CD4-positive, alpha-beta T cell treated with Interleukin-4 for 4 hours (primary cell): ENCODE results near the gene CENPM.
A peak's percentile ranks its signal among the peaks of the same experiment; 100 is the strongest.

Source experiments
- DNase-seq: peaks from one replicate; pipeline ENCODE4 v3.0.0-alpha.2; 2020

Gene CENPM

DNA sequence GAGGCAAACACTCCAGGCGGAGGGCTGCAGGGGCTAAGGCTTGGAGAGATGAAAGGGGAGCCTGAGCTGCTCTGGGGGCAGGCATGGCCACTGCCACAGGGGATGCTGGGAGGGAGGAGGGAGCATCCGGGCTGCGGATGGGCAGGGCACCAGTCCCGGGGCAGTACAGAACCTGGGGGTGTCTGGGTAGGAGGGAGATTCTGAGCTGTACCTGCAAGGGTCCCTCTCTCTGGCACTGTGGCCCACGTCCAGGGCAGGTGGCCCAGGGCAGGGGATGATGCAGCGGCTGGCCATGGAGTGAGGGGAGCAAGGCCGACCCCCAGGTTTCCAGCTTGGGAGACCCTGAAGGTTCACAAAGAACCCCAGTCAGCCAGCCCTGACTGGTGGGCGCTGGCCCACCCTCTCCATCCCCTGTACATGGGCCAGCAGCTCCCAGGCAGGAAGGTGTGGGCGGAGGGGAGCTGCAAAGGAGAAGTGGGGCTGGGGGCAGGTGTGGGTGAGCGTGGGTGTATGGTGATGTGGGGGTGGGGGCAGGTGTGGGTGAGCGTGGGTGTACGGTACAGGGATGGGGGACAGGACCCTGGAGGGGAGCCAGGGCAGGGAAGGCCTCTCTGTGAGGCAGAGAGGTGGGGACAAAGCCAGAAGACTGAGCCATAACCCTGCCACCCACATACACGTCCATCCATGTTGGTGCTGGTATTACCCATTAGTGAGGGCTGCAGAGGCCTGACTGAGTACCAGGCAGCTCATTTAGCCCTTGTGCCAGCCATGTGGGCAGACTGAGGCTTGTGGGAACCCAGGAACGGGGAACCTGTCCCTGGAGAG lies 18.1 kb downstream of the CENPM start:
- DNase-seq = no peak

DNA sequence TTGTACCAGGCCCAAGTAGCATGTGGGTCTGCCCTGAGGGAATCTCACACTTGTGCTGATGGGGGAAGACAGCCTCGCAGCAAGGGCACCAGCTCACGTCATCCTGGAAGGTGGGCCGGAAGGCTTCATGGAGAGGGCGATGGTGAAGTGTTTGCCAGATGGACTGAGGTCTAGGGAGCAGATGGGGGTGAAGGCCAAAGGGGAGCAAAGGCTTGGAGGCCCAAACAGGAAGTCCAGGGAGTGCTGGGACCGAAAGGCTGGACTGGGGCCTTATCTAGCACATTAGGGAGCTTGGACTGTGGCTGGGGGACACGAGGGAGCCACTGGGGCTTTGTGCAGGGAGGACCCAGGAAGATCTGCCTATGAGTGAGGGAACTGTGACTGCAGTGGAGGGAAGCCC lies 19.1 kb downstream of the CENPM start:
- DNase-seq = no peak

DNA sequence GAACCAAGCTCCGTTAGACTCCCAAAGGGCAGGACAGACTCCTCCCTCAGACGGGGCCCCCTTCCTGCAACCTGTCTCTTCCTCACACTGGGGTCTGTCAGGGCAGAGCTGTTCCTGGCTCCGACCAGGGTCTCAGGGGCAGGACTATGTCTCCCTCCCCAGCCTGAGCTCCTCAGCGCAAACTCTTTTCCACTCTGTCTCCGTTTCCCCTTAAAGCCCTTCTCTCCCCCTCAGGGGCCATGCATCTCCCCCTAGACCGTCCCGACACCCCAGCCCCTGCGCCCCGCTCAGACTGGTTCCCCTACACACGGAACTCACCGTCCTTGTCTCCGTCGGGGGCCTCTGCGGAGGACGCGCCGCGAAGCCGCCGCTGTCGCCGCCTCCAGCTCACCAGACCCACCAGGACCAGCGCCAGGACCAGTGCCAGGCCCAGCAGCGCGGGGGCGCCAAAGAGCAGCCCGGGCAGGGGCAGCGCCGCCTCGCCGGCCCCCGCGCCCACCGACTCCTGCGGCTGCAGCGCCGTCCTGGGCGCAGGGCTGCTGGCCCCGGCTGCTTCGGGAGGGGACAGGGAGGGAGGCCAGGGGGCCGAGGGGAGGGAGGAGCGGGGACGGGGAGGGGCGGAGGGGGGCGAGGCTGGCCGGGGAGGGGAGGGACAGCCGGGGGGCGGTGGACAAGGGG lies 21.0 kb downstream of the CENPM start:
- DNase-seq = peak; percentile 64

DNA sequence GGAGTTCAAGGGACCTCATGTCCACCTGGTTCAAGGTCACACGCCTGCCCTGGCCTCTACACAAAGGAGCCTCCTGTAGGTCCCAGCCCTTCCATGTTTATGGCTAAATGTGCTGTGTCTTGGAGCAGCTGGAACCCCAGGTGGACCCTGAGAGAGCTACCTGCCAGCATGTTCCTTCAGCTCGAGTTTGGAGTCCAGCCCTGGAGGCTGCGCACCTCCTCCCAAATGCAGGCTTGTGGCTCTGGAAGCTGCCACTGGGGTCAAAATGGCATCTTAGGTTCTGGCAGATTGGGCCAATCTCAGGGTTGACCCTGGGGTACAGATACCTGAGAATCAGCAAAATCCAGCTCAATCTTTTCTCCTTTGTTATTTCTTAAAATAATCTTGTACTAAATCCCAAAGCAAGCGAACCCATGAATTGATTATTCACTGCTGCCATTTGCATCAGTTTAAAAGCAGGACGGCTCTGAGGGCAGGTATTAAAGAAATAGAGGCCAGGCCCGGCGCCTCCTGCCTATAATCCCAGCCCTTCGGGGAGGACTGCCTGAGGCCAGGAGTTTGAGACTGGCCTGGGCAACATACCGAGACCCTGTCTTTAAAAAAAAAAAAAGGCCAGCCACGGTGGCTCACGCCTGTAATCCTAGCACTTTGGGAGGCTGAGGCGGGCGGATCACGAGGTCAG lies 23.2 kb downstream of the CENPM start:
- DNase-seq = no peak

DNA sequence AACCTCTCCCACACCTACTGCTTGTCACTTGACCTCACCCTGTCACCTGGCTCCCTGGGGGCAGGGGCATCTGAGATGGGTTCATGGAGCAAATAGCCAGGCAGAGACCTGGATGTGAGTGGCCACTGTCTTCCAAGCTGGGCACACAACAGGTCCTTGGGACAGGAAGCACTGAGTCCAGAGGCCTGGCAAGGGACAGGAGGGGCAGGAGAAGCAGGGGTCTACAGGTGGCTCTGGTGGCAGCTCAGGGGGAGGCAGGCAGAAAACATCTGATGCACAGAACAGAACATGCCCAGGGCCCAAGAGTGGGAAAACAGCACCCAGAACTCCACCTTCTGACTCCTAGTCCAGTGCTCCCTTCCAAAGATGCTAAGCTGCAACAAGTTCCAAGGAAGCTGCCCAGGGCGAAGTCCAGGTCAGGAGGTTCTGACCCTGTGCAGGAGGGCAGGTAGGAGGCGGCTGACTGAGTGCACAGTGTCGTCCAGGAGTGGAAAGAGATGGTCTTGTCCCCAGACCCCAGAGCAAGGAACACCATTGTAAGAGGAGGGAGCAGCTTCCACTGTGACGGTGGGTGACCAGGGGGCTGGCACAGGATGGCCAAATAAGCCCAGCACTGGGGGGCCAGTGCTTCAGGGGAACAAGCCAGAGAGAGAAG lies 23.9 kb downstream of the CENPM start:
- DNase-seq = no peak

DNA sequence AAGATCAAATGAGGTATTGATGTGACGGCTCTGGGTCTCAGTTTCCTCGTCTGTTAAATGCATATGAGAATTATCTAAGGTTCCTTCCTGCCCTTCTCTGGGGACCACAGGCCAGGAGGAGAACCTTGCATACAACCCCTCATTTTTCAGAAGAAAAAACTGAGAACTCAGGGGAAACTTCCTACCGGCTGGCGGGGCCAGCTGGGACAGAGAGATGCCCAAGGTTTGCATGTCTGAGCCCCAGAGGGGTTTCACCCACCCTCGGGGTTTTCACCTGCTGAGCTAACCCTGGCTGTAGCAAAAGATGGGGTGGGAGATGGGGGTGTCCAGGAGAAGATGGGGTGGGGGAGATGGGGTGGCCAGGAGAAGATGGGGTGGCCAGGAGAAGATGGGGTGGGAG lies 24.6 kb downstream of the CENPM start:
- no peak for DNase-seq

DNA sequence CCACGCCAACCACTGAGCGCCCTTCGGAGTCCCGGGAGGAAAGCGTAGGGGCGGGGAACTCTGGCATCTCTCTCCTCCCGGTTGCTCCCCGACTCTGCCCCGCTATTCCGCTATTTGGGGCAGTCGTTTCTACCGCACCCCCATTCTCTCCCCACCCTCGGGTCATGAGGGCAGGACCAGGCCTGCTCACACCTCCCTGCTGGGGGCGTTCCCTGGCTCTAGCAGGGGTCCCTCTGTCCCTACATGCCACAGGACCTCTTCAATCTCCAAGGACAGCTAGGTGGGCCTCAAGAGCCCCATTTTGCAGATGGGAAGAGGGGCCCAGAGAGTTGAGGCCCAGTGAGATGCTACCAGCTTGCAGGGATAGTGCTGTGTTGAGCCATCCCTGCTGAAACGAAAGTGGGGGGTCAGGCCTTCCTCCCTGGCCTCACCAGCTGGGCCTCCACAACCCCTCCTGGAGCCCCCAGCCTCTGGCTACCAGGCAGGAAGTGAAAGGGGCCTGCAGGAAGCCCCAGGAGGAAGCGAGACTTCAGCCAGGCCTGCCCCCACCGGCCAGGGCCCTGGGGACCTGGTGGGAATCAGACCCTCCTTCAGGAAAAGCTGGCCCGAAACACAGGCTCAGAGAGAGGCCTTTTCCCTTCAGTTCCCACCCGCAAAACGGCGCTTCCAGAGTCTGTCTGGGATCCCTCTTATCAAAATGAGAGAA lies 26.5 kb downstream of the CENPM start:
- DNase-seq = no peak

DNA sequence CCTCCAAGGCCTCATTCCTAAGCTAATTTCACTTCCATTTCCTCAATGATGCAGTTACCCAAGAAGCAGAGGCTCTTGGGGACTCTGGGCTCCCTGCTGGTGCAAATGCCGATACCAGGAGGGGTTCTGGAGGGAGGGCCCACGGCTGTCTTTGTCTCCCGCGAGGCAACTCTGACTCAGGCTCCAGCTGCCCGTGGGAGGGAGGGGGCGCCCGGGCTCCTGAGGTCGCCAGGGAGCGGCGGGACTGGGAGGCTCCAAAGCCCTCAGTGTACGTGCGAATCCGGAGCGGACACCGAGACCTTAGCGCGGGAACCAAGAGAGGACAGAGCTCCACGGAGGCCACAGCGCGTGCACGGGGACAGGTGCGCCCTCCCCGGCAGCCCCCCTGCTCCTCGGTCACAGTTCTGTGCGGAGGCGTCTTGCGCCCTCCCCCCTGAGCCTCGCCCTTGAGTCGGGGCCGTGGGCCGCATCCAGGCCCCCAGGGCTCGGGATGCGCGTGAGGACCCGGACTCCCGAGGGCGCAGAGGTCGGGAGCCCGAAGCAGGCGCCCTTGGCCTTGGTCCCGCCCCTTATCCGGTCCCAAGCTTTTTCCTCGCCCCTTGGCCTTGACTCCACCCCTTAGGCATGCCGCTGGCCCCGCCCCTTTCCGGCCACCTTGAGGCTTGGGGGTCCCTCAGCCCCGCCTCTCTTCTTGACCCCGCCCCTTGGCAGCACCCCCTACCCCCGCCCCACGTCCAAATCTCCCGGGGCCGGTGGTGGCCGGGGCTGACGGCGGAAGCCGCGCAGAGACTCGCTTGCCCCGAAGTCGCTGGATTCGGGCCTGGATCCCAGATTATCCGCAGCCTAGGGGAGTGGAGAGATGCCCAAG lies 27.4 kb downstream of the CENPM start:
- no peak for DNase-seq

DNA sequence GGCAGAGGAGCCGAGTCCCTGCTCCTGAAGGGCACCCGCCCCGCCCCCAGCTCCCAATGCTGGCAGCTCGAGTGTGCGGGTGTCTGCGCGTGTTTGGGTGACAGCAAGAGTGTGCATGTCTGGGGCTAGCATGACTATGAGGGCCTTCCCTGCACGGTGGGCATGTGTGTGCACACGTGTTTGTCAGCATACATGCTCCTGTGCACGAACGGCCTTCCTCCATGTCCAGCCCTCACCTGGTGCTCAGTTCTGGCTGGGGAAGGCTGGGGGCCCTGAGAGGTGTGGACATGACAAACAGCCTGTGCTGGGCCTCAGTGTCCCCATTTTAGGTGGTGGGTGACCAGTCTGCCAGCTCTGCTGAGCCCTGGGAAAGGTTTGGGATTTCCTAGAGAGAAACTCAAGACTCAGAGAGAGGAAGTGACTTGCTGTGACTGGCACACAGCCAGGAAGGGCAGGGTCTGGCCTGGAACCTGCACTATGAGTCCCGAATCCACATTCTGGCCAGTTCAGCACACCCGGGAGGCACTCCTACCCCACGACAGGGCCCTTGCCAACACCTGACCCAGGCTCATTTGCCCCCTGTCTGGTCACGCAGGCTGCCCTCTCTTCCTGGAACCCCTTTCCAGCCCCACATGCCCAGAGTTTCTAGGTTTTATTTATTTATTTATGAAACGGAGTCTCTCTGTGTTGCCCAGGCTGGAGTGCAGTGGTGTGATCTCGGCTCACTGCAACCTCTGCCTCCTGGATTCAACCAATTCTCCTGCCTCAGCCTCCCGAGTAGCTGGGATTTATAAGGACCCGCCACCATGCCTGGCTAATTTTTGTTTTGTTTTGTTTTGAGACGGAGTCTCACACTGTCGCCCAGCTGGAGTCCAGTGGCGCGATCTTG lies 28.8 kb downstream of the CENPM start:
- no peak for DNase-seq

DNA sequence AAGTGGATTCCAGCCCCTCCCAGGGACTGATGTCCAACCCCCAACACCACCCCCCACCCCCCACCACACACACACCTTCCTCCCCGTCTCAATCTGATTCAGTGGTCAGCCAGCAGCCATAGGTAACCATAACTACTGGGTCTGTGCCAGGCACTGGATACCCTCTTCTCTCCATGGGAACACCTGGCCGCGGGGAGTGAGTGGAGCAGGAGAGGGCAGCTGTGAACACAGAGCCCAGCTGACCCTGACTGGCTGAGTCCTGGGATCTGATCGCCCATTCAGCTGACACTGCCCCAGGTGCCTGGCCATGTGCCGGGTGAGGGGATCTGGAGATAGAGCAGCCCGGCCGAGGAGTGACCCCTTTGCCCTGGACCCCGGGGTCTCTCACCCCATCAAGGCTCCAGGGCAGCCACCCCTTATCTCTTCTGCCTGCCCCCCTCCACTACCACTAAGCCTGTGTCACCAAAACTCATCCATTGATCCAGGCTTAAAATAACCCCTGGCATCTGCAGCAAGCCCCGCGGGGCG lies 29.5 kb downstream of the CENPM start:
- no peak for DNase-seq

DNA sequence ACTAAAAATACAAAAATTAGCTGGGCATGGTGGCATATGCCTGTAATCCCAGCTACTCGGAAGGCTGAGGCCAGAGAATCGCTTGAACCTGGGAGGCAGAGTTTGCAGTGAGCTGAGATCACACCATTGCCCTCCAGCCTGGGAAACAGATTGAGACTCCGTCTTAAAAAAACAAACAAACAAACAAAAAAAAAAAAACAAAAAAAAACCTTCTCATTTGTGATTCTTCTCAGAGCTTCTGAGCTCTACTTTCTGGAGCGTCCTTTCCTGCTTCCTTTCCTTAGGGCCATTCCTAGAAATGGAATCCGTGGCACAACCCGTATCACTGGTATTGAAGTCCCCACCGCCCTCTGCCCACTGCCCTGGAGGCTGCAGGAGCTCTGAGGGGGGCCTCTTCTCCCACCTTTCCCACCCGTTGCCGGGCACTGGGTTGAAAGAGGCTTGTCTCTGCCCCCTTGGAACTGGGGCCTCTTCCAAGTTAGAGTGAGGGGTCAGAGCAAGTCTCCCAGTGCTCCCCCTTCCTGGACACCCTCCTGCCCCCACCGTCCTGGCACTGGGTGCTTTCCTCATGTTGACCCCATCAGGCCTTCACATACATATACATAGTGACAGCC lies 30.1 kb downstream of the CENPM start:
- no peak for DNase-seq

DNA sequence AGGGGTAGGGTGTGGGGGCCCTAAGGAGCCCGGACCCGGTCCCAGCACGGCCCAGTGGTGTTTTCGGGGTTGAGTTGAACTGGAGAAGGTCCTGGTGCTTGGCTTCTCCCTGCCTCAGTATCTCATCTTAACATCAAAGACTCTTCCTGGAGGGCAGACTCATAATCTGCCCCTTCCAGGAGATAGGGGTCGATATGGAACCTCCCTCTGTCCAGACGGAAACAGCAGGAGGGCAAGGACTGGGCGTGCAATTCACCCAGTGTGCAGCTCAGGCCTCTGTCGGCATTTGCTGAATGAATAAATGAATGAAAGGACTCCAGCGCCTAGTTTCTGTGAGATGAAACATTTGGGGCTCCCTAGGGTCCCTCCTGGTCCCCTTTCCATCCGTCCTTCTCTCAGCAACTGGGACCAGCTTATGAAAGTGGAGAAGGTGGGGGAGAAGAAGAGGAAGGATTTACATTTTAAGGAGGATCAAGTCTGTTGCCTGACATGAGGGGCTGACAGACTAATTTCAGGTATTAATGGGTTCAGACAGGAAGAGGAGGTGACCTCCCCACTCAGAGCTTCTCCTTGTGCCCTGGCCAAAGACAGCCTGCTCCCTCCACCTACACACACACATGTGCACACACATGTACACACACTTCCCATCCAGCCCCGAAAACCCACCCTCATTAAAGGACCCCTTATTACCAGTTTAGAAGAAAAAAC lies 31.0 kb downstream of the CENPM start:
- DNase-seq = no peak

DNA sequence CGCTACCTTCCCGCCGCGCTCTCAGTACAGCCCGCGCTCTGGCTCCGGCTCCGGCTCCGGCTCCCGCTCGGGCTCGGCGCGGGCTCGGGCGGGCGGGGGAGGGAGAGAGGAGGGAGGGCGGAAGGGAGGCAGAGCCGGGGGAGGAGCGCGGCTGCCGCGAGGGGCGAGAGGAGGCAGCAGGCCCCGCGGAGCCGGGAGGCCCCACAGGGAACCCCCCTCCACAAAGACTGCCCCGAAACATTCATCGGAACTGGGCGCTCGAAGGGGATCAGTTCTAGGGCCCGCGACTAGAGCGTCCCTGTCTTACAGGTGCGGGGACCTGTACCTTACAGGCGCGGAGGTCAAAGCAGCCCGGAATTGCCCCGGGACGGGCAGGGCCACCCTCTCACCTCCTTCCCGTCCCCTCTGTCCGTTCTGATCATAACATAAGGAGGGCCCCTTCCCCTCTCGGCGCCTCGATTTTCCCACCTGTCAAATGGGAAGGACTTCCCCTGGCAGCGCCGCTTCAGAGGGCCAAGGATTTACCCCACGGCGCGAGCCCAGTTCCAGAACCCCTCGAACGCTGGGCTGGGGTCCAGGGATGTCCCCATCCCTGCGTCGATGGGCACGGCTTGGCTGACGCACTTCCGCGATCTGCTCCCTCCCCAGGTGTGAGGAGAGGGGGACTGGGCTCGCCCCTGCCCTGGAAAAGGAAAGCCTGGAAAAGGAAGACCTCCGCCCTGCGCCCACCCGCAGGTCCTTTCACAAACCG lies 31.7 kb downstream of the CENPM start, which contains the start of gene SHISA8:
Gene SHISA8 (minus strand): TSS at position 40 of the 751 bp plus-strand sequence. CDS start 407 bp downstream, outside the sequence.
- peak; percentile 33 for DNase-seq

DNA sequence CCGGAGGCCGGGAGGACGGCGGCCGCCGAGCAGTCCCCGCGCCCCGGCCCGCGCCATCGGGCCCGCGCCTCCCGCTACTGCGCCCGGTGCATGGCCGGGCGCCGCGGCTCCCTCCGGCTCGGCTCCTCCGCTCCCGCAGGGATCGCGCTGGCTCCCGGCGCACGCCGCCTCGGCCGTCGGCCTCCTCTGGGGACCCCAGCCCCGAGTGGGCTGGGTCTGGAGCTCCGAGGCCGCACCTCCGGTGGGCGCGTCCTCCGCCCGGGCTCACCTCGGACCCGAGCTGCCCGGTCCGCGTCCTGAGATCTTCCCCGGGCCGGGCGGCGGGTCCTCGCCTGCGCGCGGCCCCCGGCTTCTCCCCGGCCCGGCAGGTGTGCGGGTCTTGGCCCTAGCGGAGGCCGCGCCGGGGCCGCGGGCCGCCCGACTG lies 32.3 kb downstream of the CENPM start:
- no peak for DNase-seq

DNA sequence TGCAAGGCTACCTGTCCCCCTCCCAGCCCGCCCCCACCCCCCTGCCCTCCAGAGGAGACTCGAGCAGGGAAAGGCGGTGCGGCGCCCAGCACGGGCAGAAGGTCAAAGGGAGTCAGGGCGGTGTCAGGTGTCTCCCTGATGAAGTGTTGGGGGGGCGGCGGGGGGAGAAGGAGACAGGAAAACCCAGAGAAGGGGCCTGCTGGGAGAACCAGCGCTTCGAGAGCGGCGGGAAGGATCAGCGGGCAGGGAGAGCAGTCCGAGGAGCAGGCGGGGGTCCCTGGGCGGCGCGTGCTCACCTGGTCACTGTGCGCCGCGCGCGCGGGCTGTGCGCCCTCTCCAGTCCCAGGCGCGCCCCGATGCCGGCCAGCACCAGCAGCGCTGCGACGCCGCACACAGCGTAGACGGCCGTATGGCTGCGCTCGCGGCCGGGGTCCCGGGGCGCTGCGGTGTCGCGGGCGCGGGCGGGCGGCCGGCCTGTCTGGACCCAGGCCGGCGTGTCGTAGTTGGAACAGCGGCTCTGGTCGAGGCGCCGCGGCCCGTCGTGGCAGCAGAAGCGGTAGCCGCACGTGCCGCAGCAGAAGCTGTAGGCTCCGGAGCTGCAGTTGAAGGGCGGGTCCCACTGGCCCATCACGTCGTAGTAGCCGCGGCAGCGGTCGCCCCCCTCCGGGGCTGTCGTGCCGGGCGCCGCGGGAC lies 33.0 kb downstream of the CENPM start:
- no peak for DNase-seq

DNA sequence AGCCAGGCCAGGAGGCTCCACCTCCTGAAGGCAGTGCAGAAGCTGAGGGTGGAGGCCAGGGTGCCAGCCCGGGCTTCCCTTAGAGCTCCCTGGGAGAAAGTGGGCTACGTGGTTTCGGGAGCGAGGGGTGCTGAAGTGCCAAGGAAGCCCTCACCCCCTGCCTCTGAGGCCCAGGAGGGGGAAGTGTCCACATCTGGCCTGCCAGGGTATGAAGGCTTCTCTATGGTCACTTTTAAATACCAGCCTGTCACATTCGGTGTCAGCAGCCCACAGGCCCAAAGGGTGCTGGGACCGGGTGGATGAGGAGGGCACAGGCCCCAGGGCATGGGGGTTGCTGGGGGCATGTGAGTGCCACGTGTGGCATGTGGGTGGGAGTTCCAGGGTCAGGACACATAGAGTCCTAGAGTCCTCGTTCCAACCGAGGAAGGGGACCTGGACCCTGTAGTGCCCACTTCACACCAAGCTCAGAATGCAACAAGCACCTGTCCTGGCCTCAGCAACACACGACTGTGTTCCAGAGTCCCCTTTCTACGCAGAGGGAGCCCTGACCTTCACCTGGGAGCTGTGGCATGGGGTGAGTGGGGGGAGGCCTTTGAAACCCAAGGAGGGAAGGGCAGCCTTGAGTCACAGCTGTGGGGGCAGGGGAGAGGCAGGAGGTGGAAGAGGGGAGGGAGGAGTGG lies 33.8 kb downstream of the CENPM start:
- DNase-seq = no peak
